ENCODE measurements around the gene NEK2. TPM values are rescaled to one million over a fixed set of nuclear protein-coding genes. Genes with fewer than 3 reads are reported as not detected.
A peak's percentile ranks its signal among the peaks of the same experiment; 100 is the strongest.
"Not testable (repeated sequence)": the region's sequence is repeated elsewhere in the genome, so short reads cannot be mapped to it uniquely, and the experiment has no call there.

The NEK2 gene
- total RNA-seq, result 10 to 100 TPM; 35.4 to 75.4 TPM

DNA sequence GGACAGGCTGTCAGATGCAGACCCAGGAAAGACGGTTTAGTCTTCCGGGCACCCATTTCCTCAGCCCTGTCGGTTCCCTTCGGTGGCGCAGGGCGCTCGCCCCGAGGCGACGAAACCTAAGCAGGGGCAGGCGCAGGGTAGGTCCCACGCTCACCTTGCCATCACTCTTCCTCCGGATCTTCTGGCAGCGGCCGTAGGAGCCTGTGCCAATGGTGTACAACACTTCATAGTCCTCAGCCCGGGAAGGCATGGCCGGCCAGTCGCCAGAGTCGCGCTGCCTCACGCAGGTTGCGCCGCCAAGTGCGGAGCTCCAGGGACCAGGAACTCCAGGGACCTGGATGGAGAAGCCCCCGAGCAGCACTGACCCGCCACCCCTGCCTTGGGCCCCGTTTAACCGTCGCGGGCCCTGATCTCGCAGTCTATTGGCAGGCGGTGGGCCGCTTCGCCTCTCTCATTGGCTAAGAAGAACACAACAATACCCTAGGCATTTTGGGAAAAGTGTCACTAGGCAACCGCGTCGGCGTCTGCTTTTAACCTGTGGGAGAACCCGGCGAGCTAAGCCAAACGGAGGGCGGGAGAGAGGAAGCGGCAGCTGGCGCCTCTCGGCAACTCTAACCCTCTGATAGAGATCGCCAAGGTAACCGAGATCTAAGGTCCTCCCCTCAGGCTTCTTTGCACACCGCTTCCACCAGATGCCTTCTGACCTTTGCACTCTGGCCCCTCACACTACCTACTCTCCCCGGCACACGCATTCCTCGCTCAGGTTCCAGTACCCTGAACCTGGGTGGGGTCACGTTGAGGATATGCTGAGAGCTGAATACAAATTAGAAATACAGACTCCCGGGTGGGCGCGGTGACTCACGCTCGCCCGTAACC lies at the start of gene NEK2:
NEK2 (minus strand) TSS at position 392 of the 876 bp plus-strand sequence; CDS start at position 250, 142 bp downstream.
- ATAC-seq (peak; percentile 96 to 97), DNase-seq (ENCODE audit: low spot score in 2 of 2) (peak; percentile 80 to 85)
- H3K9me3 Mint-ChIP-seq, result no peaks in the 10 kb centered on the region
- peaks cover 13 to 20% of the 10 kb centered on the region in 2 donors for H3K36me3 Mint-ChIP-seq
- H3K27ac Mint-ChIP-seq, result peak within 1 kb of the TSS; percentile 57 to 89

- H3K27ac Mint-ChIP-seq, result no peak overlapping the region
- ATAC-seq (no peak), DNase-seq (ENCODE audit: low spot score in 2 of 2) (no peak)
- H3K36me3 Mint-ChIP-seq, result no peaks in the 10 kb centered on the region
- no peaks in the 10 kb centered on the region for H3K9me3 Mint-ChIP-seq
Measured at GRCh38 chr1:211724687-211725196, 49.3 kb upstream of the NEK2 start.

GRCh38 chr1:211723273-211723672 lies 47.9 kb upstream of the NEK2 start:
- ATAC-seq, result no peak
- no peak for DNase-seq (ENCODE audit: low spot score in 2 of 2)

GRCh38 chr1:211722277-211723175 lies 47.1 kb upstream of the NEK2 start:
- DNase-seq (ENCODE audit: low spot score in 2 of 2) (no peak), ATAC-seq (no peak)
- H3K27ac Mint-ChIP-seq, result no peak overlapping the region
- H3K9me3 Mint-ChIP-seq, result no peaks in the 10 kb centered on the region
- H3K36me3 Mint-ChIP-seq, result no peaks in the 10 kb centered on the region

More at GRCh38 chr1:211723273-211723672, 47.9 kb upstream of the NEK2 start:
- H3K9me3 Mint-ChIP-seq, result no peaks in the 10 kb centered on the region
- no peaks in the 10 kb centered on the region for H3K36me3 Mint-ChIP-seq
- H3K27ac Mint-ChIP-seq, result no peak overlapping the region

DNA sequence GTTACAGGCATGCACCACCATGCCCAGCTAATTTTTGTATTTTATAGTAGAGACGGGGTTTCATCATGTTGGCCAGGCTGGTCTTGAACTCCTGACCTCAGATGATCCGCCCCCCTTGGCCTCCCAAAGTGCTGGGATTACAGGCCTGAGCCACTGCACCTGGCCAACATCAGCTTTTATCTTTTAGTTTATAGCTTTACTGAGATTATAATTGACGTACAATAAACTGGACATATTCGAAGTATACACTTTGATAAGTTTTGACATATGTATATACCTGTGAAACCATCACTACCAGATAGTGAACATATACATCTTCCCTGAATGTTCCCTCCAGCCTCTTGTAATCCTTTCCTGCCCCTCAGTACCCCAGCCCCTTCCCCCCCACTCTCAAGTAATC lies 41.1 kb upstream of the NEK2 start:
- DNase-seq (ENCODE audit: low spot score in 2 of 2); H3K27ac Mint-ChIP-seq; H3K9me3 Mint-ChIP-seq; ATAC-seq; H3K36me3 Mint-ChIP-seq: not testable (repeated sequence)

DNA sequence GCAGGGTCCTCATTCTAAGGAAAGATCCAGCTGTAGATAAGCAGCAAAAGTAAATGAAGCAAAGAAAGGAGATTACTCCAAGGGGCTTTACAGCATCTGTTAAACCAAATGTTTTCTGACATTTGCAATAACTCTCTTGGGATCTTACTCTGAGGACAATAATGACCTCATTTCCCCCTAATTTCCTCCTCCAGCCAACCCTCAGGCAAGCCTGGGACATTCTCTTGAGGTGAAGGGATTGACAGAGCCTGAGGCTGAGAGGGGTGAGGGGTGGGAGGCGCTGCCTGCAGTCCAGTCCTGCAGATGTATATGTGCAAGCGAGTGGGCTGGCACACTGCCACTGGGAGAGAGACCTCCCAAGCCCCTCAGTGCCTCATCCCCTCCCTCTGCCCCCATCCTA lies 40.5 kb upstream of the NEK2 start:
- no peak for DNase-seq (ENCODE audit: low spot score in 2 of 2)
- ATAC-seq, result no peak
- Mint-ChIP-seq H3K27ac (no peak overlapping the region), H3K36me3 (no peaks in the 10 kb centered on the region), H3K9me3 (no peaks in the 10 kb centered on the region)

- Mint-ChIP-seq H3K9me3 (no peaks in the 10 kb centered on the region), H3K36me3 (no peaks in the 10 kb centered on the region), H3K27ac (no peak overlapping the region)
- DNase-seq (ENCODE audit: low spot score in 2 of 2) (no peak), ATAC-seq (no peak)
Measured at GRCh38 chr1:211714154-211714553, 38.7 kb upstream of the NEK2 start.

DNA sequence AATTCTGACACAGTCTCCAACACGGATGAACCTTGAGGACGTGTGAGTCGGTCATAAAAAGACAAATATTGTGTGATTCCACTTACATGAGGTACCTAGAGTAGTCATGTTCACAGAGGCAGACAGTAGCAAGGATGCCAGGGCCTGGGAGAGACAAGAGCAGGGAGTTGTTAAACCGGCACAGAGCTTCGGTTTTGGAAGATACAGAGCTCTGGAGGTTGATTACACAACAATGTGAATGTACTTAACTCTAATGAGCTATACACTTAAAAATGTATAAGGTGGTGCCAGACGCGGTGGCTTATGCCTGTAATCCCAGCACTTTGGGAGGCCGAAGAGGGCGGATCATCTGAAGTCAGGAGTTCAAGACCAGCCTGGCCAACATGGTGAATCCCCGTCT lies 37.8 kb upstream of the NEK2 start:
- ATAC-seq, result no peak
- no peaks in the 10 kb centered on the region for H3K36me3 Mint-ChIP-seq
- no peaks in the 10 kb centered on the region for H3K9me3 Mint-ChIP-seq

DNA sequence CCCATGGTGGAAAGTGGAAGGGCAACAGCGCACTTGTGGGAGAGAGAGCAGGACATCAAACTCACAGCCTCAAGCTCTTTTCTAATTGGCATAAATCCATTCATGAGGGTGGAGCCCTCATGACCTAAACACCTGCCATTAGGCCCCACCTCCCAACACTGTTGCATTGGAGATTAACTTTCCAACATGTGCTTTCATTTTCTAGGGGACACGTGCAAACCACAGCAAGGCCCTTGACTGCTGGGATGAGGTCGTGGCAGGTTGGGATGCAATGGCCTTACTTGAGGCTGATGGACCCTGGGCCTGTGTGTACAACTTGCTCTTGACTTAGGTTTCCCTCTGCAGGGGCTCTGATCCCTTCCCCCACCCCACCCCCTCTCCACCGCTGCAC lies 35.9 kb upstream of the NEK2 start:
- ATAC-seq (no peak), DNase-seq (ENCODE audit: low spot score in 2 of 2) (no peak)
- no peak overlapping the region for H3K27ac Mint-ChIP-seq
- H3K9me3 Mint-ChIP-seq, result no peaks in the 10 kb centered on the region
- H3K36me3 Mint-ChIP-seq, result no peaks in the 10 kb centered on the region

More for the DNA sequence above, 37.8 kb upstream of the NEK2 start:
- H3K27ac Mint-ChIP-seq, result no peak overlapping the region
- DNase-seq (ENCODE audit: low spot score in 2 of 2), result no peak

DNA sequence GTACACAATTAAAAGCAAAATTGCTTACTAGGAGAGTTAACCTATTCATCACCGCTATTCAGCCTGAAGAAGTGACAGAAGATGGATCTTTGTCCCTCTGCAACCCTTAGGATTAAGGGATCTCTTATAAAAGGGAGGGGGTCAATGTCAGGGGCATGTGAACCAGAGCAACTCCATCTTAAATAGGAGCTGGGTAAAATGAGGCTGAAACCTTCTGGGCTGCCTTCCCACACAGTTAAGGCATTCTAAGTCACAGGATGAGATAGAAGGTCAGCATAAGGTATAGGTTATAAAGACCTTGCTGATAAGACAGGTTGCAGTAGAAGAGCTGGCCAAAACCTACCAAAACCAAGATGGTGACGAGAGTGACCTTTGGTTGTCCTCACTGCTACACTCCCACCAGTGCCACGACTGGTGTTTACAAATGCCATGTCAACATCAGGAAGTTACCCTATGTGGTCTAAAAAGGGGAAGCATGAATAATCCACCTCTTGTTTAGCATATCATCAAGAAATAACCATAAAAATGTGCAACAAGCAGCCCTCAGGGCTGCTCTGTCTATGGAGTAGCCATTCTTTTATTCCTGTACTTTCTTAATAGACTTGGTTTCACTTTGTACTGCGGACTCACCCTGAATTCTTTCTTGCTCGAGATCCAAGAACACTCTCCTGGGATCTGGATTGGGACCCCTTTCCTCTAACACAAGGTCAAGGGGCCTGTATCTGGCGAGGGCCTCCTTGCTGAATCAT lies 35.3 kb upstream of the NEK2 start:
- Mint-ChIP-seq H3K9me3 (no peaks in the 10 kb centered on the region), H3K27ac (no peak overlapping the region), H3K36me3 (no peaks in the 10 kb centered on the region)
- ATAC-seq (no peak), DNase-seq (ENCODE audit: low spot score in 2 of 2) (no peak)

GRCh38 chr1:211708926-211709325 lies 33.5 kb upstream of the NEK2 start:
- no peaks in the 10 kb centered on the region for H3K36me3 Mint-ChIP-seq
- no peak overlapping the region for H3K27ac Mint-ChIP-seq
- H3K9me3 Mint-ChIP-seq, result no peaks in the 10 kb centered on the region
- ATAC-seq (no peak), DNase-seq (ENCODE audit: low spot score in 2 of 2) (no peak)

- ATAC-seq (no peak), DNase-seq (ENCODE audit: low spot score in 2 of 2) (no peak)
- no peak overlapping the region for H3K27ac Mint-ChIP-seq
- H3K36me3 Mint-ChIP-seq, result no peaks in the 10 kb centered on the region
- no peaks in the 10 kb centered on the region for H3K9me3 Mint-ChIP-seq
Measured at GRCh38 chr1:211708006-211708405, 32.6 kb upstream of the NEK2 start.

DNA sequence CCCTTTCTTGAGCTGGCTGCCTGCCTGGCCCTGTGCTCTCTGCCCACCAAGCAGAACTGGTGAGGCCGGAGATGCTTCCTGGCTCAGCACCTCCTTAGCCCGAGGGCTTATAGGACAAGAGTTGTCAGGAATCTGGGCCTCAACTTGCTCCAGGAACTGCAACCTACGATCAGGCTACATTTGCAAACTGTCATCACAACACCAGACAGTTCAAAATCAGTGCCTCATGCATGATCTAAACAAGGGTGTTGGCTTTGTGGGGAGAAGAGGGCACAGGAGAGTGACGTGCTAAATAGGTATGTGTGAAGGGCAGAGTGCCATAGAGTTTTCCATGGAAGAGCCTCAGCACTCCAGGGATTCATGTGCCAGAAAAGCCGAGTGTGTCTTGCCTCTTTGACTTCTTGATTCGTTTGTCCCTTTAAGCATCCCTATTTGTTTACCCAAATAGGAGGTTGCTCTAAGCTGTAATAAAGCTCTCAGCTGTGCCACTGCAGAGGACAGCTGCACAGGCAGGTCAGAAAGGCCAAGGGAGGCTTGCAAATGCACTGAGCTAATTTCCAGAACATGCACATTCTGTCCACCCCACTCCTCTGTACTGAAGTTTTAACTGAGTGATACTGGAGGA lies 30.2 kb upstream of the NEK2 start:
- ATAC-seq, result no peak
- no peak for DNase-seq (ENCODE audit: low spot score in 2 of 2)
- H3K27ac Mint-ChIP-seq, result no peak overlapping the region
- no peaks in the 10 kb centered on the region for H3K9me3 Mint-ChIP-seq
- H3K36me3 Mint-ChIP-seq, result no peaks in the 10 kb centered on the region

DNA sequence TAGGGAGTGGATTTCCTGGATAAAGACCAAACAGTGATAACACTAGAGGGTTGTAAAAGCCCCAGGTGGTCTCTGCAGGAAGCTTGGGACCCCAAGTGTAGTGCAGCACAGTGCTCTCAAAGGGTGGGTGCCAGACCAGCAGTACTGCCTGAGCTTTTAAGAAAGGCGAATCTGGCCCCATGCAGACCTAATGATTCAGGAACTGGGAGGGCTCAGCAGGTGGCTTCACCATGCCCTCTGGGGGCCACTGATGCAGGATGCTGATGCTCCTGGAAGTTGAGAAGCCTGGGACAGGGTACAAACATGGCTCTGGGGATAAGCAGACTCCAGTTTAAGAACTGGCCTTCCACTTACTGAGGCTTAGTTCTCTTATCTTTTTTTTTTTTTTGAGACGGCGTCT lies 29.1 kb upstream of the NEK2 start:
- Mint-ChIP-seq H3K9me3 (no peaks in the 10 kb centered on the region), H3K36me3 (no peaks in the 10 kb centered on the region), H3K27ac (no peak overlapping the region)
- no peak for ATAC-seq
- DNase-seq (ENCODE audit: low spot score in 2 of 2), result no peak

GRCh38 chr1:211703812-211704537 lies 28.6 kb upstream of the NEK2 start:
- no peak for DNase-seq (ENCODE audit: low spot score in 2 of 2)
- no peak for ATAC-seq
- H3K9me3 Mint-ChIP-seq, result no peaks in the 10 kb centered on the region
- H3K27ac Mint-ChIP-seq, result no peak overlapping the region
- H3K36me3 Mint-ChIP-seq, result no peaks in the 10 kb centered on the region

- no peak overlapping the region for H3K27ac Mint-ChIP-seq
- no peaks in the 10 kb centered on the region for H3K36me3 Mint-ChIP-seq
- DNase-seq (ENCODE audit: low spot score in 2 of 2) (no peak), ATAC-seq (no peak)
- no peaks in the 10 kb centered on the region for H3K9me3 Mint-ChIP-seq
Measured at GRCh38 chr1:211701733-211702132, 26.3 kb upstream of the NEK2 start.
